Measurements from ENCODE around the gene APP.

Gene APP

DNA sequence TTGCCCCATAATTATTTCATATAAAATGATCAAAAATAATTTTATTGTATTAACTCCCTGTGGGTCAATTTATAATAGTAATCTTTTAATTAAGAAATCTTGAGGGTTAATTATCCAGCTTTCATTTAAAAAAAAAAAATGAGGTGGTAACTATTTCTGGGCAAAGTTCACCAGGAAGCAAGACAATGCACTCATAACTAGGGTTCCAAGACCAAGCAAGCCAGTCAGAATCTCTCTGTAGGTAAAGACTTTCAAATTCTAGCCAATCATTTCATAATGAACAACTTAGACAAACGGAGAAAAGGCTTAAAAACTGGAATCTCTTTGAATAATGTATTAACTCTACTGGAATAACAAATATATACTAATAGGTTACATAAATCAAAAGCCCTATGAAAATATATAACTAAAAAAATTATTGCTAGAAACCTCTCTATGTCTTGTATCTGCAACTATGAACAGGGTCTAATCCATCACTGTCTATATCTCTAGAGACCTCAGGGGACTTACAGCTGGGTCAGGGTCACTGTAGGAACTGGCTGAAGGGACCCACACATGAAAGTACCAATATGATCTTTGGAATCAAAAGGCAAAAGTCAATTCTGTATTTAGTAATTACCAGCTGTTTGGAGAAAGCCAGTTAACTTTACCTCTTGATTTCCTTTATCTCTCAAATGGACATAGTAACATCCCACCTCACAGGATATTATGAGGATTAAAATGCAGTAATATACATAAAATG is 43.3 kb downstream of the APP start:
- DNase-seq (ENCODE audit: low read depth) = no peak

DNA sequence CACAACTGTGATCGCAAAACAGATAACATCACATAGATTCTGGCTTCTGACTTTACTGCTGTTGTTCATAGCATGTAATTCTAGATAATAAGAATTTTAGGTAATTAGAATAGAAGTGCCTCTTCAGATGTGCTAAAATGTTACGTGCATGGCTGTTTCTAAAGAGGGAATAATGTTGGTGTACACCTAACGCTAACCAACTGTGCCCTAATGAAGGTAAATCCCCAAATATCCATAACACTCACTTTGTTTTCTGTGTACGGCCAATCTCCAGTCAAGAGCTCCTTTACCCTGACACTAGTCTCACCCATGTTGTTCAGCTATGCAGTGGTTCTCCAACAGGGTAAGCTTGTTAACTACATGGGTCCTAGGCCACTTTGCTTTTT is 44.4 kb downstream of the APP start:
- no peak for DNase-seq (ENCODE audit: low read depth)

DNA sequence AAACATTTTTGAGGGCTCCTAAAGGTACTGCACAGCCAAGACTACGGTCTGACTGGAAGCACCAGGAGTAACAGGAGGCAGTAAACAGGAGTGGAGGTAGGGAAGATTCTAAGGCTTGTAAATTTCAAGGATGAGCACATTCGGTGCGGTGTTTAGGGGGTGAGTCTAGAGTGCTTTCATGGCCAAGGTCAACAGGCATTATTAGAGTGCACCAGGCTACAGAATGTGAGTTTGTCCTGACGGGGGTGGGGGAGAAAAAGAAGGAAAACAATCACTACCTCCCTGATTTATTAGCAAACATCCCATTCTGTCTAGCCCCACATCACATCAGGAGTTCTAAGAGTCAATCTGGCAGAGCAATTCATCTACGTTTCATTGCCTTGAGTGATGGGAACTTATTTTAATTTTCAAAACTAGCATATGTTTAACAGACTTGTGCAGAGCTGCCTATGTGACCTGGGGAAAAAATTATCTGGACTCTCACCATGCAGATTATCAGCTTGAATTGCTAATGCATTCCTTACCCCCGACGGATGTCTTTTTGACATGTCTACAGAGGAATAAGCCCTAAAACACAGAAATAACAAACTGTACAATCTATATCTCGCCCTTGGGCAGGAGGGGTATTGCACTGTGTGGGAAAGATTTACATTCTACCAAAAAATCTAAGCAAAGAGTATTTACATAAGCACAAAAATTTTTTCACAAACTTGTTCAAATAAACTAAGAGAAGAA is 45.0 kb downstream of the APP start:
- no peak for DNase-seq (ENCODE audit: low read depth)

DNA sequence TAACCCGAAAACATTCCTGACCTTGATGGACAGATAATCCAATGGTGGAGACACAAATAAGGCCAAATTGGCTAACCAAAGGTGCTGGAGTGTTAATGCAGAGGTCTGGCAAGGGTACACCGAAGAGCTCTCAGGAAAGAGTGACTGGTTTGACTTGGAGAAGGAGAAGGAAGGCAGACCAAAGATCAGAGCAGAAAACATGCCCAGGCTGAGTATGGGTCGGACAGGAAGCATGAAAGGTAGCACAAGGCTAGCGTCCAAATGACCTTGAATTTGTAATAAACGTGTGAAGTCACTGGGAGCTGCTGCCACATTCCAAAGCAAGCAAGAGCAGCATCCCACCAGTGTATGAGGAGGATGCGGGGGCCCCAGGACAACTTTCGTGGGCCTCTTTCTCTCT is 45.7 kb downstream of the APP start:
- DNase-seq (ENCODE audit: low read depth) = no peak

DNA sequence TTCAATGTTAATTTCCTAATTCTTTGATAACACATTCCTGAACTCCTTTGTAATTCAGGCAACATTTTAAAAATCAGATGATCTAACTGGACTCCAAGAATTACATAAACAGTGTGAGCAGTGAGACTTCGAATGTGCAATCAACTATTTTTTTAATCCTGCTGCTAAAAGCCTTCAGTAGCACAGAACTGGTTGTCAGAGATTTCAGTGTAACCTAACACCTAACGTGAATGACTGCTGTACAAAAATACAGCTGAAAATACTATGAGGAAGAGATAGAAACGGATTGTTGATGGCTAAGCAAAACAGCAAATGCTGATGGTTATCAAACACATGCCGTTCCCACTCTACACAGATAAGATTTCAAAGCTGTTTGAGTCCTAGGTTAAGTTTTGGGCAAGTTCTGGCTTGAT is 46.1 kb downstream of the APP start:
- DNase-seq (ENCODE audit: low read depth) = no peak

DNA sequence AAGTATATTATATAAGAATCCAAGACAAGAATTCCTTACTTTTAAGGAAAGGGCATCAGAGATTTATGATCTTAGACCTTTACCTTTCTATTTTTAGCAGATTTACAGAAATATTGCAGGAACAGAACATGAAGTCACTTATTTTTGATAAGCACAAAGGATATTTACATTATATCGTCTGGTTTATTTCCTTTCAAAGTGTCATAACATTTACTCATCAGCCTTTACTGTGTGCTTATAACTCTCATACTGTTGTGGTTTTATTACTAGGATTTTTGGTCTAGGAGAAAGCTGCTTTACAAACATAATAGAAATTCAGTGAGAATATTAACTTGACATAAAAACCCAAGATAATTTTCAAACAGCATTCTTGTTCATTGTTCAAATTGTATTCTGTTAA is 47.6 kb downstream of the APP start:
- no peak for DNase-seq (ENCODE audit: low read depth)

DNA sequence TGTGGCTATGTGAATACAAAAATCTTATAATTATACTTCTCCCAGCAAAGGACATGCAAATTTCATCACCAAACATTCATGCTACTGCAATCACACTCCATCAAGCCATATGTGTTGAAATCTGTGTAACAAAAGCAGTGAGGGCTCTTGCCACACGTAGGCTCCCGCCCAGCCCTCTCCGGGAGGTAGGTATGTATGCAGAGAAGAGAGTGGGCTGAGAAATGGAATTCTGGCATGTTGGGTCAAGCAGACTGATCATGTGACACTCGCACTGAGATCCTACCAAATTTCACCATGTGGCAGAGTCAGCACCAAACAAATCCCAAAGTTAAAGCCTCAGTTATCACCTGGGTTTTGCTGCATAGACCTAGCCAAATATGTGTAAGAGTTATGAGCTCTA is 49.7 kb downstream of the APP start:
- DNase-seq (ENCODE audit: low read depth) = no peak

DNA sequence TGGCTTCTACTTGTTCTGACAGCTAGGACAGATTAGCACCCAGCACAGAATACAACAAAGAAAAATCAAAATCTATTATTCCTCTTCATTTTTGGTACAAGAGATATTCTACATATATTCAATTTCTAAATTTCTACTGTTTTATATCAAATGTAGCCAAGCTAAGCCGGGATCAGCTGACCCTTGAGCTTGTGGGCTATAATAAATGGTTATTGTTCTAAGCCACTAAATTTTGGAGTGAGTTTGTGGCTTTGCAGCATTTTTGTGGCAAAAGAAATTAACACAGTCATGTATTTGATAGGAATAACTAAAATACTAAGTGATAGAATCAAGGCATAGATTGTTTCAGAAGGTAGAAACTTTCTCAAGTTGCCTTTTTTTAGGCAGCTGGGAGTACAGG is 50.7 kb downstream of the APP start:
- no peak for DNase-seq (ENCODE audit: low read depth)

DNA sequence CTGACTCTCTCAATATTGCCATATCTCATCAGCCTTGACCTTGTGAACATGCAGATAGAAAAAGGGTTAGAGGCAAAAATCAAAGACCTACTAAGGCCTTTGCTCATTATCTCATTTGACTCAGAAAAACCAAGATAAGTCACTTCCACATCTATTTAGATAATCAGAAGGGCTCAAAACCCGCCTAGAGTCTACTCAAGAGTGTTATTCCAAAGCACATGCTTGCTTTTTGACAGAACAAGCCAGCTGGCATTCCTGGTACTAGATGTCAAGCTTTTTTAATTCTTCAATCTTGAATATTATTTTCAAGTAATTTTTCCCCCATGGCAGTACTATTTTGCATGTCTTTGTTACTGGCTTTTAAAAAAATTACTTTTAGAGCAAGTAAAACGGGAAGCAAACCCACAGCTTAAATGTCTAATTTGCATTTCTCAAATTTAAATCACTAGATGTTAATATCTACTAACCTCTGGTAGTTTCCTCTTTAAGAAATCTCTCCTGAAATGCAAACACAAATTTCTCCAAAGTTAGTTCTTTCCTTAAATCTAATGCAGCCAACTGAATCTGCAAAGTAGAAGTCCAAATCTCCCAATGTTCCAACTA is 51.5 kb downstream of the APP start:
- DNase-seq (ENCODE audit: low read depth) = no peak

DNA sequence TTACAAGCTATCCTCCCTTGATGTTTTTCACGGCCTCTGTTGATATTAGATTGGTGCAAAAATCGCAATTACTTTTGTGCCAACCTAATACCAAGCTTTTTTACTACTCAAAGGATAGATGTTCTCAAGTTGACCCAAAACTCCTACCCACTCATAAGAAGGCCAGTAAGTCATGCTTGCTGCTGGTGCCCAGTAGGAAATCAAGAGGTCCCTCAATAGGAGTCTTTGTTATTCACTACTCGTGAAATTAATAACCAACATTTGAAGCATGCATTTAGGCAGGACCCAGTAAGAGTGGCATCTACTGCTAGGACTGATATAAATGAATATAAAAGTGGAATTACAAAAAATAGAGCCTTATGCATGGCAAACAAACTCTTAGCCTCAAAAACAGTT is 52.6 kb downstream of the APP start:
- no peak for DNase-seq (ENCODE audit: low read depth)

DNA sequence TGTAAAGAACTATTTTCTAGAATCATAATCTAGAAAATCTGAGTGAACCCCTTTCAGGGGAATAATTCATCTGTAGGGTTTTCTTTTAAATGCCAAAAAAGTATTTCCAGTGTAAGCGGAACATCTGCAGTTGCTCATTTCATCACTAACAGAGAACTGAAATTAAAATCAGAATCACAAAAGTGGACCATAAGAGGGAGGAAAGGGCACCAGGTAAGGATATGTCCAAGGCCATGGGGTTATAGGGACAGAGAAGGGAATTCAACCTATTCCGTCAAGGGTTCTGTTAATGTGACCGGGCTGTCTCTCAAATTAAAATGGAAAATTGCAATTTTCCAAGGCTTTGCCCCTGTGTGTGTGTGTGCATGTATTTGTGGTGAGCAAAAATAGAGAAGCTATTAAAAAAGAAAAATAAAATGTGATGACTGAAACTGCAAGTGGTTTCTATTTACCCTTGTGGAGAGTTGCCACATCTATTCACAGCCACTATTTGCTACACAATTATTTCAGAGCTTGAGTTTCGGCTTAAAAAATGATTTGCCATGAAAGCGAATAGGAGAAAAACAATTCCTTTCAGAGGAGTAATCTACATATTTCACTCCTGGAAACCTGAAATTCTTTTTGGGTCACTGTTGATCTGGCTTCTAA is 53.1 kb downstream of the APP start:
- DNase-seq (ENCODE audit: low read depth) = no peak

DNA sequence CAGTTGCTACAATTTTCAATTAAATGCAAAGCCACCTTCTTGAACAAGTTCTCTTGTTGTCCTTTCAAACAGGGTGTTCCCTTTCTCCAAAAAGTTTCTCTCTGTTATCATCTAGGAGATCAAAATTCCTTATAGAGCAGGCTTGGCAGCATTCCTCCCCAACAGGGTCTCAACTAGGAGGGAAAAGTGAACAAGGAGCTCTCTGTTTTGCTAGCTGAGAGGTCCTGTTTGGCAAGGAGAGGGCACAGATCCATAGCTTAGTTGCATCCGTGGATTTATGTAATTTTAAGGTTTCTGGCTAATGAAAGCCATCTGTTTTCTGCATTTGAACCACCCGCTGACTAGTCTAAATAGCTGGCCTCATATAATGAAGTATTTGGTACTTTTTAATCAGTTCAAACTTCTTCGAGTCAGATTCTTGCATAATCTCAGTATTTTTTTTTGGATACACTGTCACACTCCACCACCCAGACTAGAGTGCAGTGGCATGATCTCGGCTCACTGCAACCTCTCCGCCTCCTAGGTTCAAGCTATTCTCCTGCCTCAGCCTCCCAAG is 54.0 kb downstream of the APP start:
- DNase-seq (ENCODE audit: low read depth) = no peak

DNA sequence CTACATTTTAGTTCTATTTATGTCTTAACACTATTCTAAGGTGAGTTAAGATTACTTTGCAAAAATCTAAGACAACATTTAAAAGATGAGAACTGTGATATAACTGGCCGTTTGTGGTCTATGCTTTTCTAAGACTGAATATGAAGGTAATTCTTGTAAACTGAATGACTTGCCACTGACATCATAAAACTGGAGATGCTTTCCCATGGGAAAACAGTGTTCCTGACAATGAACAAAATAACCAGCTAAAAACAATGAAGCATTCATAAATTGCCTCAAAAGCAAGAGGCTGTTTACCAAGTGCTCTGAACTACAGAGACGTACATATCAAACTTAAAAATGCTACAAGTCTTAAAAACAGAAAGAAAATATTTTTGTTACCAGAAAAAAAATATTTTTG is 54.7 kb downstream of the APP start:
- DNase-seq (ENCODE audit: low read depth) = no peak

DNA sequence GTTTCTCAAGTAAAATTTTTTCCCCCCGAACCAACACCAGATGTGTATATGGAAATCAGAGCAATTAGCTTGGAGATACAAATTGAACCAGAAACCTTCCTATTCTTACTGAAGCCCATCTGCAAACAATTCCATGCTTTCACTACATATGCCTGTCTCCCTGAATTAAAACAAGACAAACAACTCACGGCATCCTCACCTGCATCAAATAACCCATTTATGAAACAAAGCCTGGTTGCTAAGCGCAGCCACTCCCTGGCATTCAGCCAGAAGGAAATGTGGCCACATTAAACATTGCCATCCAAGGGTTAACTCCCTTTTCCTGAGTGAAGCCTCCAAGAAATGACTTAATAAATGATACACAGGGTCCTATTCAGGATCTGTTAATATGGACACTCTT is 55.3 kb downstream of the APP start:
- no peak for DNase-seq (ENCODE audit: low read depth)

DNA sequence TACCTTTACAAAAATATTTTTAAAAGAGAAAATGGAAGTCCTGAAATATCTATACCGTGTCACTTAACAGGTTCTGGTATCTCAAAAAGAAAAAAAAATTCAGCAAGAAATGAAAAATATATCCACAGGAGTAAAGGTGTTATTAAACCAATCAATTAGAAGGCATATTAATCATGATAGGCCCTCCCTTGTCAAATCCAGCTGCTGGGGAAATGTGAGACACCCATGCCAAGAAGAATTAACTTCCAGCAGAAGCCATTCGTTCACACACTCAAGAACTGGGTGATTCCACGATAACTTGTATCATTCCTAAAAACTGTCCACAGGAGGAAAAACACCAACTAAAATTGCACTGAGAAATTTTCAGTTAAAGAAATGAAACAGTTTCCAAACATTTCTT is 57.6 kb downstream of the APP start:
- DNase-seq (ENCODE audit: low read depth) = no peak

DNA sequence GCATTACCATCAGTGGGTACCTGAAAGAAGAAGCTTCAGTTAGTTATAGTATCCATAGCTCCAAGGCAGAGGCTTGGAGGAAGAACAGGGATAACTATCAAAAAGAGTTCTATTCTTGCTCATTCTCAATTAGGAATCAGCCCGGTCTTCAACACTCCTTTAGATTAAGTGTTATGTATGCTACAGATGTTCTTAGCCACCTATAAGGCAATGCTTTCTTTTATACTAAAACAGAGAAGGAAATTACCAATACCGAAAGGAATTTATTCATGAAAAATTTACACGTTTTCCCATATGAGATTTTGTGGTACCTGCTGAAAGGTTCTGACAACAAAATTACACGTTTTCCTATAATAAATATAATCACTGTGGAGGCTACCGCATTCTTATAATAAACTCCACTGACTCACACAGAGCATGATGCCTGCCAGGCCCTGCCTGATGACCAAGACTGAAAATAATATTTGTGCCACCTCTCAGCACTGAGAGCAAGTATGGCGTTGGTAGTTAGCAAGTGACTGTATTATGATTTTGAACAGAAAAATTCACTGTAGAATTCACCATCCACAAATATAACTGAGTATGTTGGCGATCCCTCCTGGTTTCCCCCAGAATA is 58.3 kb downstream of the APP start:
- DNase-seq (ENCODE audit: low read depth) = no peak

DNA sequence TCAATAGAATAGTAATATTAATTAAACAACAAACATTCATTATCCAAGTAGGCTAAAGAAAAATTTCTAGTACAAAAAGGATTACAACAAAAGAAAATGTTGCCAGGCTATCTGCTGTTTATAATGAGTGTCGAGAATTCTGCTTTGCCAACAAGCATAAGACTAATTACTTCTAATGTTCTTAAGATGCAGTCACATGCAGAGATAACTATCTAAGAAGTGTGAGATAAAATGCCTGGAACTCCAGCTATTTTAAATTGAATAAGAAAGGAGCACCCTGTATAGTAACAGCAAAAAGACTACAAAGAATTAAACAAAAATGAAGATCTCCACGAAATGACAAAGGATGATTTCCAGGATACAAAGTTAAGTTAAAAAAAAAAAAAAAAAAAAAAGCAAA is 59.9 kb downstream of the APP start:
- DNase-seq (ENCODE audit: low read depth) = no peak

DNA sequence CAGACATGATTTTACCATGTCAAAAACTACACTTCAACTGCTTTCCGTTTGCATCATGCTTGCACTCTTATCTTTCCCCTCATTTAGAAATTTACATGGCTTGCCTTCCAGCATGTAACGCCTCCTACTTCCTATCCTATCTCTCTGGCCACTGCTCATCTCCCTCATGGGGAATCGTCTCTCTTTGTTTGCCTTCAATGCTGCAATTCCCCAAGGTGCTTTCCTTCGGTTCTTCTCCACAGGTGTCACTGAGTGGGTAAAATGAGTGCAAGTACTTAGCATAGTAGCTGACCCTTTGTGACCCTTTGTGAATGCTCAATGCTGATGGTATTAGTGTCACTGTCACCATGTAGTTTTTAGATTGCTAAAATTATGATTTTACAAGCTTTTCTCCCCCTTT is 63.1 kb downstream of the APP start:
- no peak for DNase-seq (ENCODE audit: low read depth)

DNA sequence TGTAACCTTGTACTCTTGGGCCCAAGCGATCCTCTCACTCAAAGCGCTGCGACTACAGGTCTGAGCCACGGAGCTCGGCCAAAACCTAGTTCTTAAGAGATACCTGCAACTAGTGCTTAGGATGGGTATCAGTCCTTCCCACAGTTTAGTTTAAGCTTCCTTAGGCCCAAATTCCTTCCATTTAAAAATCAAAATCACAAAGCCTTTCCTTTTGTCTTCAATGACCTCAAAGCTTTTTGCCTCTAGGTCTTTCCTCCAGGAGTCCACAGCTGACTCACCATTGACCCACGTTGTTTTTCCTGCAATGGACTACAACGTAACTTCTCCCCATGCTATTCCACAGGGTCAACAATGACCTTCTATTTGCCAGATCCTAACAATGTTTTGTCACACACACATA is 64.0 kb downstream of the APP start:
- no peak for DNase-seq (ENCODE audit: low read depth)

DNA sequence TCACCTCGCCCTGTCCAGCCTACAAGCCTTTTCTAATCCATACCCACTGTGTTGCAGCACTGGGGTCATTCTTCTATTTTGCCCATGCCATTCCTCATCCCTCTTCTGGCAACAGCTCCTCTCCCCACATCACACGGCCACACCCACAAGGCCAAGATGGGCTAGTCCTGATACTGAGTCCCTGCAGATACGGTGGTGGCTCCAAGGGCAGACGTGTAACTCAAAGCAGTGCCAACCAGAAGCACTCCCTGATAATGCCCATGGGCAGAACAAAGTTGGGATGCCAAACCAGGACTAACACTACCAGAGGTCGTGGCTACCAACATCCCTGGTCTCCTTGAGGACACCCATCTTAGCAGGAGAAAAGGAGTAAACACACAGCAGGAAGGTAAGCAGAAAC is 64.8 kb downstream of the APP start:
- no peak for DNase-seq (ENCODE audit: low read depth)

DNA sequence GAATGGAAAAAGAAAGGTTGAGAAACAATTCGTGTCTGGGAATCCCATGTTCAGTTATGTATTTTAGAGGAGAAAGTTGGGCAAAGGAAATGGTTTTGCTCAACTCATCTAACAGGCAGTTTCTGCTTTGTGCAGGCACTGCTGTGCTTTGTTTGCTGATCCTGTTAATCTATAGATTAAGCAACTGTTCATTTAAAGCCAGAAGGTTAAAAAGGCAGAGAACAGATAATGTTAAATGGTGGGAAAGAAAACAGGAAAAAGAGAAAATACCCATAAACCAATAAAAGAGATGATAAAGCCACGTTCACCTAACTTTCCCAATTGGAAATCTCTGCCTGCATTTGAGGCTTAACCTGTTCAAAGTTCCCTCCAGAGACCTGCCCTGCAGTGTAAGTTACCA is 70.0 kb downstream of the APP start:
- DNase-seq (ENCODE audit: low read depth) = no peak

DNA sequence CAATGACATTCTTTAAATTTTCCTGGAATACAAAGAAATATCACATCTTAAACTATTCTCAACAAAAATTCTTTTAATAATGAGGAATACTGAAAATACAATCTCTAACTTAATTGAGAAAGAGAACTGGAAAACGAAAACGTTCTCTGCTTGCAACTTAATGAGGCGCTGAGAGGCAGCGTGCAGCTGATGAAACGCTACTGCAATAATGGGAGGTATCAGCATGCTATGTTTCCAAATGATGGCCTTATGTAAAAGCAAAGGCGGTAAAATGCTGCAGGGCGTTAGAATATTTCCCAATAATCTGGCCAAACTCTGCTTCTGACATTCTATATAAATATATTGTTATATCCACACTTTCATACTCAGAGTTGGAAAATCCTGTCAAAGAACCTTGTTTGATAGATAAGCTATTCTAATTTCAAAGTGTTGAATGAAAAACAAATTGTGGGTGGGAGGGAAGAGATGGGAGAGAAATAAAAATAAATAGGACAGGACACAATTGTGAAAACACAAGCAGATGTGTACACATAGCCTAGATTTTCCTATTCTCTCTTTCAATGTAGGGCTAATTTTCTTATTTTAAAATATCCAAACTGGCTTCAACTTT is 70.9 kb downstream of the APP start:
- DNase-seq (ENCODE audit: low read depth) = no peak
